ENCODE measurements around the gene CPNE5.

Gene CPNE5

DNA sequence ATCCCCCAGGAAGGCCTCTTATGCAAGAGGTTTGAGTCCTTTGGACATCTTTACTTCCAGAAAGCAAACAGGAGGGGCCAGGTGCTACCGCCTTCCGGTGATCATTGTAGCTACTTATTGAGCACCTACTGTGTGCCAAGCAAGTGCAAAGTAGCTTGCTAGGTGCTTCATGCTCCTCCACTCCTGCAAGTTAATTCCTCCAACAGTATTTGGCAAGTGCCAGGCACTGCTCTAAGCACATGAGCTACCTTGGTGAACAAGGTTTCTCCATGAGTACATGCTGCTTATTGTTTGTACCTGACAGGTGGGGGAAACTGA, 2.3 kb downstream of the CPNE5 start:
- FAIRE-seq (no peak), DNase-seq (ENCODE audit: extremely low spot score, insufficient read length, low read depth) (no peak)

DNA sequence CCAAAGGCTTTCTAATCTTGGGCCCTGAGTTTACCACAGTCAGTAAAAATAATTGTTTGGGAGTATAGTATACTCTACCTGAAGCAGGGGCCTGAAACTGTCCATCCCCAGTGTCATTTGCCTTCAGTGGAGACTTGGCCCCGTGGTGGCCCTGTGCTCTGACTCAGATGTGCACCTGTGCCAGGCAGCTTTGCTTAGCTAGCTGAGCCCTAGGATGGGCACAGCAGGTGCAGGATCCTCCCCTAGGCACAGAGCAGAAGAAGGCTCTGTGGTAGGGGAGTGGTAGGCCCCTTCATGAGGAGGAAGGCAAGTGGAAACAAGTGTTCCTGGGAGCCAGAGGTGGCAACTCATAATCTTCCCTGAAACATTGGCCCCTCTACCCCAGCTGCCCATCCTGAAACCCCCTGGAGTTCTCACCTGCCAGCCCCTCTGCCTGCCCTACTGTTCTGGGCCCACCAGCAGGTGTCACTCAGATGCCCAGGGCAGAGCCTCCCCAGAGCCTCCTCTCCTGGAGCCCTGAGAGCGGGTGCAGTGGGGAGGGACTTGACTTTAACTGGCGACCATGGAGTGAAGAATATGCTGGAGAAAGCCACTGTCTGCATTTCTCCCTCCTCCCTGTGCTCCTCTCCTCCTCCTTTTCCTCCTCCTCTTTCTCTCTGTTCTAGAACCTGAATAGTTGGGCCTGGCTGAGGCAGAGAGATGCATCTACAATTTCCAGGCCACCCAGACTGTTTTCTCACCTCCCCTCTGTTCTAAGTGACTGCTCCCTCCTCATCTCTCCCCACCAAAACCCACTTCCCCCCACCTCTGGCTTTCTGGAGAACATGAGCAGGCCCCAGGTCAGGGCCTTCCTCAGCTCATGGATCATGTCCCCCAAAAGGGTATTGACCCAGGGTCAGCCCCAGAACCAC, 2.9 kb downstream of the CPNE5 start:
- DNase-seq (ENCODE audit: extremely low spot score, insufficient read length, low read depth) = no peak
- no peak for FAIRE-seq

DNA sequence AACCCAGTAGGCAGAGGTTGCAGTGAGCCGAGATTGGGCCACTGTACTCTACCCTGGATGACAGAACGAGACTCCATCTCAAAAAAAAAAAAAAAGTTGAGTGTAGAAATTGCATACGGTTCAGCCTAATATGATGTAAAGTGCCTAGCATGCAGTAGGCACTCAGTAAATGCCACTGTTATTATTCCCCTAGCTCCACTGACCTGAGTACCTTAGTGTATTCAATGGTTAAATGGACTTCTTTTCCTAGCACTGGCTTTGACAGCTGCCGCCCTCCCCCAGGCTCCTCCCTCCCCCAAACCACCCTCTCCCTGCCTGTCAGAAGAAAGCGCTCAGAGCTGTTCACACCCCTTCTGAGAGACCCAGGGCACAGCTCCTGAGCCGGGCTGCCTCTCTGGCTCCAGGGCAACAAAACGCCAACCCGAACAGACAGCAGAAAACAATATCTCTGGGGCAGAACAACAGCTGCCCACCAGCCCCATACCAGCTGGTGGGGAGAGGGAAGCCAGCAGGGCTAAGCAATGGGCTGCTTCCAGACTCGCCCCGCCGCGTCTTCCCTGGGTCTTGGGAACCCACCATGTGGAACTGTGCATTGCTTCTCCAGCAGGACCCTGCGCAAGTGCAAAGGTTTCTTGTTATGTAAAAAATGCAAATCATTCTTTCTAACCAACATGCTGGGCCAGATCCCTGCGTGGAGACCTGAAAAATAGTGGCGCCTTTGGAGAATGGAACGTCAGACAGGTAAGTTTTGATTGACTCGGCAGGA, 4.5 kb downstream of the CPNE5 start:
- no peak for FAIRE-seq
- no peak for DNase-seq (ENCODE audit: extremely low spot score, insufficient read length, low read depth)

DNA sequence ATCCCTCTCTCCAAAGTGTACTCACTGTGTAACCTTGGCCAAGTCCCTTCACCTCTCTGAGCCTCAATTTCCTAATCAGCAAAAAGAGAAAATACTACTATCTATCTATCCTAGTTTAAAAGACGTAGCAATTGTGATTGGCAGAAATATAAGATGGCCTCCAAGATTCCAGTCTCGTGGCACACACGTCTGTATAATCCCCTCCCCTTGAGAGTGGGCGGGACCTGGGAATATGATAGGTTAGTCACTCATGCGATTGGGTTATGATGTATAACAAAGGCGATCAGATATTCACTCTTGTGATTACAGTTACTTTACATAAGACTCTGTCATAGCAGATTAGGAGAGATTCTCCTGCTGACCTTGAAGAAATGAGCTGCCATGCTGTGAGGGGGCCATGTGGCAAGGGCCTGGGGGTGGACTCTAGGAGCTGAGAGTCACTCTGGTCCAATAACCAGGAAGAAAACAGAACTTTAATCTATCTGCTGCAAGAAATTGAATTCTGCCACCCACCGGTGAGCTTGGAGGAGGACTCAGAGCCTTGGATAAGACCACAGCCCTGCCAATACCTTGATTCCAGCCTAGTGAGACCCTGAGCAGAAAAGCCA, 6.0 kb downstream of the CPNE5 start:
- DNase-seq (ENCODE audit: extremely low spot score, insufficient read length, low read depth) (no peak), FAIRE-seq (no peak)

DNA sequence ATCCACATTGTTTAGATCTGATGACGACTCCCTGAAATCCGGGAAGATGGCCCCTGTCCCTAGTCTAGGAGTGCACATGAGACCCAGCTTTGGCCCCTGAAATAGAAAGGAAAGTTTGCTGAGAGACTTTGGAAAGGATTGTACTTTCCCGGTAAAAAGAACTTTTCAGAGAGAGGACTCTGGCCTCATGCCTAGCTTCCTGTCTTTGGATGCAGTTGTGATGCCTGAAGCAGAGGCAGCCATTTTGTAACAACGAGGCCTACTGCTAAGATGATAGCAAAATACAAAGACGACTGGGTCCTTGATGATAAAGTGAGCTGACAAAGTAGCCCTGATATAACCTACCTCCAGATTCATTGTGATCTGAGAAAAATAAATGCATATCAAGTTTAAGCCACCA, 6.9 kb downstream of the CPNE5 start:
- DNase-seq (ENCODE audit: extremely low spot score, insufficient read length, low read depth) (no peak), FAIRE-seq (no peak)

DNA sequence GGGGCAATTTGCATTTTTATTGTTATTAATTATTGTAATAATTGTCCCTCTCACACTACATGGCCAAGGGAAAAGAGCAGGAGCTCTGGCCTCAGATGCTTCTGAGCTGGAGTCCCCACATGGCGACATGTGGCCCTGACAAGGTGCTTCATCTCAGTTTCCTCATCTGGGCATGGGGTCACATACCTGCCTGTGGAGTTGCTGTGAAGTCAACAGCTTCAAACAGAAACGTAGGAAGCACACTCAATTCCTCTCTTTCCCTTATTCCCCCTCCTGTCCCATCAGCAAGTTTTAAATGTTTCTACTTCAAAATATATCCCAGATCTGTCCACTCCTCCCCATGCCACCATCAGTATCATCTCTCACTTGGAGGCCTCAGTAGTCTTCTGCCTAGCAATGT, 8.7 kb downstream of the CPNE5 start:
- DNase-seq (ENCODE audit: extremely low spot score, insufficient read length, low read depth) = no peak
- FAIRE-seq = no peak

DNA sequence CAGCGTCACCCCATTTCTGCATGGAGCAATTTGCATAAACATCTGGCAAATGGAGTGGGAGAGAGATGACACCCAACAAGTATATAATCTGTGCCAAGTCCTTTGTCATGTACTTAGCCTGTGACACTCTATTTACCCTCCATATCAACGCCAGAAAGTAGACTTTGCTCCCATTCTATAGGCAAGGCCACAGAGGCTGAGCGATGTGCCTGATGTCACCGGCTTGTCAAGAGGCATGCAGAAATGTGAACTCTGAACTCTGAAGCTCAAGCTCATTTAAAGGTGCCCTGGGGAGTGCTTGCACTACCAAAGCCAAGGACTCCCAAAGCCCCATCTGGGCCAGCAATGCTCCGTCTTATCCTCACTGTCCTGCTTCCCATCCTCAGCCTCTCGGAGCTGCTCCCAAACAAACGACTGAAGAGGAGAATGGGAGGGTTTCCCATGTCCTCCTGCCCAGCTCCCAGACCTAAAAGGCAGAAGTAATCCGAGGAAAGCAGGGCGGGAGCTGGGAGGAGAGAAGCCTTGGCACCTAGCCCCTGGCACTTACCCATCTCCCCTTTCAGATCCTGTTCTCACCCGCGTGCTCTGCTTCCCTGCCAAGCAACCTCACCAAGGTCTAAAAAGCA, 9.2 kb downstream of the CPNE5 start:
- FAIRE-seq (no peak), DNase-seq (ENCODE audit: extremely low spot score, insufficient read length, low read depth) (no peak)

DNA sequence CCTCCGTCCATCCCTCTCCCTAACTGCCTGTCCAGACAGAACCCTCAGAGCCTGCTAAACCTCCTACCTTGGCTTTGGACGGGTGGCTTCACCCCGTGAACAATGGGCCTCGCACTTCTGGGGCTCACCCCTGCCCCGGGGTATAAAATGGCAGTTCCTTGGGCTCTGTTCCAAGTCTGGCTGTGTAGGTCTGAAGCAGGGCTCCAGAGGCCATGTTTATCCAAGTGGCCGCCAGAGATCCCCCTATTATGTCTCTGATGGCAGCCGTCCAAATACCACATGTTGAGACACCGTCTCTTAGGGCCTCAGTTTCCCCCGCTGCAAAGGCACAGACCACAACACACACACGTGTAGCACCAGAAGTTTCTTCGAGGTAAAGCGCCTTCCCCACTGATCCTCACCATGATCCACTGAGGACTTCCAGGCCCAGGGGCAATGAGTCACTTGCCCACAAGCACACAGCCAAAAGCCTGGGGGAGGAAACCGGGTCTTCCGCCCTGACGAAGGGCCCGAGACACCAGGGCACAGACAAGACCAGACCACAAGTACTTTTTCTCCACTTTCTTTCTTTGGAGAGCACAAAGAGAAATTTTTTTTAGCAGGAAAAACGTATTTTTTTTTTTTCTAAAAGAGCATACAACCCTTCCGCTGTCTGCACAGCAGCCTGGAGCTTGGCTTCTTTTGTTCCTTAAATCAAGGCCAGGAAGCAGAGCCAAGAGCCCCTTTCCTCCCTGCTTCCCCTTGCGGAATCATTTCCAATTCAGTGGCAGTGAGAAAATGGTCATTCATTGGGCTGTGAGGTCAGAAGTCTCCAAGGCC, 11.8 kb downstream of the CPNE5 start:
- DNase-seq (ENCODE audit: extremely low spot score, insufficient read length, low read depth) = no peak
- no peak for FAIRE-seq

DNA sequence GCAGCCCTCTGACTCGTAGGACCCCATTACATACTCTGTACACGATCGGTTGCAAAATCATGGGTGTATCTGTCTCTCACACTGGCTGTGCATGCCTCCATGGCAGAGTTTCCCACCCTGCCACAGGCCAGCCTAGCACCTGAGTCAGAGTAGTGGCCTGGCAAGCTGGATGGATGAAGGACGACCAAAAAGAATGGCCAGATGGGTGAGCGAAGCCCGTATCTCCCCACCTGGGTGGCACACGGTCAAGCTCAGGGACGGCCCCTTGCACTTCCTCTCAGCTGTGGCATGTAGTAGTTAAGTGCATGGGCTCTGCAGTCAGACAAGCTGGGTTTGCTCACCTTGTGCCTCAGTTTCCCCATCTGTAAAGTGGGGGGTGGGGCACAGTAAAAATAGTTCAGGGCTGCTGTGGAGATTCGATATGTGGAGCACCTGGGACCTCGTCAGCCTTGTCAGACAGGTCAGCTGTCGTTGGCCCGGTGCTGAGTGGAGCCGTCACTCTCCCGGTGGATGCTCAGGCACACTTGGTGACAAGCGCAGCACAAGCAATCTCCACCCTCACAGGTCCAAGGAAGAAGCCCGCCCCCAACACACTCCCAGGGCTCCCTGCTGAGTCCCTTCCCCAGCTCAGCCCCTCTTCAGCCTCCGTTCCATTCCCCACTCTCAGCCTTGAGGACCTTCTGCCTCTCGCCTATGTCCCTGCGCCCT, 12.6 kb downstream of the CPNE5 start:
- FAIRE-seq (no peak), DNase-seq (ENCODE audit: extremely low spot score, insufficient read length, low read depth) (no peak)

DNA sequence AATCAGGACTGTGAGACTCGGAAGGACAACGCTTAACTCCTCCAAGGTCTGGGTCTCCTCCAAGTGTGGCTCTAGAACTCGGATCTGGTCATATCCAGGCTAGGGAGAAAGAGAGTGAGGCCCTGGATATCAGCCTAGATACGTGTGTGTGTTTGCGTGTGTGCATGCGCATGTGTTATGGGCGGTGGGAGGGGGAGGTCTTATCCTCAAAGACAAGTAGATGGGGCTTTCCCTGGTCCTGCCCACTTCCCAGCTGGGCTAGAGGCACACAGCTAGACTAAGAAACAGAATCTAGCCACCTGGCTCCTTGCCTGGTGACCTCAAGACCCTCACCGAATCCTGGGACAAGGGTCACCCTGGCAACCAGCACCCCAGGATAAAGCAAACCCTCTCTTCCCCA, 13.2 kb downstream of the CPNE5 start:
- FAIRE-seq (no peak), DNase-seq (ENCODE audit: extremely low spot score, insufficient read length, low read depth) (no peak)

DNA sequence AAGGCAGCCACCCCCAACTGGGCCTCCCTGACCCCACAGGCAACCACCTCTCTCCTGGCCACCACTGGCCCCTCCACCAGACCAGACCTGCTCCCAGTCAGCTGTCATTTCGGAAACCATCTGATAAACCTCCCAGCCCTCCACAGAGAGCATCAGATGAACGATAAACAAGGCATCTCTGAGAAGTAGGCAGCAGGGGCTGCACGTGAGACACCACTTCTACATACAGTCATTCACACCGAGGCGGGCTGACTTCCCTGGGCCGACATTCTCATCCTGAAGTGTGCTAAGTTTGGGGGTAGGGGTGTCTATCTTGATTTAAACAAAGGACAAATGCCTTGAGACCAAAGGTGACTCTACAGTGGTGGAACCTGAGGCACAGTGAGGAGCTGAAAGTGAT, 13.8 kb downstream of the CPNE5 start:
- no peak for FAIRE-seq
- DNase-seq (ENCODE audit: extremely low spot score, insufficient read length, low read depth) = no peak

DNA sequence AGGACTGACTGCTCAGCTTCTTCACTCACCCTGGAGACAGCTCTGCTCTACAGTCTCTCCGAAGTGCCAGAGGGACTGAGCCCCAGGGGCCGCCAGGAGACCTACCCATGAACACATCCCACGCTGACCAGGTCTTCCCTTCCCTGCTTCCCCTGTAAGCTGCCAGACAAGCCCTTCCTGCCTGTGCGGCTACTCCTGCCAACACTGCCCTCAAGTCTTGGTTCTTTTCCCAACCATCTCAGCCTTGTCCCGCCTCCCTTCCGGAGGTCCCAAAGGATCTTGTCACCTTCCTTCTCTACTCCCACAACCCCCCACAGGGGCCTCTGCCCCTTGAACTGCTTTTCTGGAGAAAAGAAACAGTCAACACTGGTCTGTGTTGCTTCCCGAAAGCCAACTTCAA, 15.0 kb downstream of the CPNE5 start:
- FAIRE-seq (no peak), DNase-seq (ENCODE audit: extremely low spot score, insufficient read length, low read depth) (no peak)

DNA sequence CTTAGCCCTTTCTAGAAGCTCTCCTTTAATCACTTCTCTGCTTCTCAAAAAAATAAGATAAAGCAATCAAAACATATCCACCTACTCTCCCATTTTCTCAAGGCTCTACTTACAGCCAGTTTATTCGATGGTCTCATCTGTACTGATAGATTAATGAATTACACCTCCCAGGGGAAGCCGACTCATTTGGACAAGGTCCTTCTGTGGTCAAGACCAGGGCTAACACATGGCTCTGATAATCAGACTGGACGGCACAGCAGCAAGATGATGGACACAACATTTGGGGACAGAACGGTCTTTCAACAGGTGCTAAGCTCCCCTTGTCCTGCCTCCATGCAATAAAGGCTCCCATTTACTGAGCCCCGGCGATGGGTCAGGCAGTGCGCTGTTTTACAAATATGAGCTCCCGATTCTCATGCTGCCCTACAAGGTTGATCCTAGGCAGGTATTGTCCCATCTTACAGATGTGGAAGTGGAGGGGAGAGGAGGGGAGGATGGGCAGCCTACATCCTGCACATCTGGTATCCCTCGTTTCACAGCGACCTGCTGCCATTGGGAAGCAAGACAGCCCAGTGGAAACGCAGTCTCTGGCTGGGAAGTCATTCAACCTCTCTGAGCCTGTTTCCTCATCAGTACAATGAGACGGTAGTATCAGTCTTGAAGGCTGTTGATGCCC, 15.7 kb downstream of the CPNE5 start:
- no peak for FAIRE-seq
- no peak for DNase-seq (ENCODE audit: extremely low spot score, insufficient read length, low read depth)

DNA sequence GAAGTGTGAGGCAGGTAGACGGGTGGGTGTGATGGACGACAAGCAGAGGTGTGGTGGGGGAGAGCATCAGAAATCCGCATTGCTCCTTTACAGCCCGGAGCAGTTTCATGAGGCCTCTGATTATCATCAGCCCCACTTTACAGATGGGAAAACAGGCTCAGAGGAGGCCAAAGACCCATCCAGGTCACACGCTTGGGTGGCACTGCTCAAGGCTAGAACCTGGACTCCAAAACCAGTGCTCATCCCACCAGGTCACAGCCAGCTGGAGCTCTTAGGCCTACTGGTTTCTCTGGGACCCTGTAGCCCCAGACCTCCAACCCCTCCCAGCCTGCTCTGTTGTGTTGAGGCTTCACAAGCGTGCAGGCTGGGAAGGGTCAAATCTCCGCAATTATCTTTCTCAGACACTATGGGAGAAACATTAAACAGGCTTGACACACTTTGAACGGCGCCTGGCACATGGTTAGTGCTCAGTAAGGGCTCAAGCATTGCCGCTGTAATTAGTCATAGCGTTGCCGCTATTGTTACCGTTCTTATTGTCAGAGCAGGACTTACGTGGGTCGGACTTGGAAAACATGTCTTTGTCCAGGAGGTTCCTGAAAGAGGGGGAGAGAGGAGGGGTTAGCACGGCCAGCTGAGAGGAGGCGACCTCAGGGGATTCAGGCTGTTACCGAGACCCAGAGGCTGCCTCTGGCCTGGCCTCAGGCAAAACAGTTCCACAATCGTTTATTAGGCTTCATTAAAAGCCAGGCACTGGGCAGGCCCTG, 16.6 kb downstream of the CPNE5 start:
- DNase-seq (ENCODE audit: extremely low spot score, insufficient read length, low read depth) (no peak), FAIRE-seq (no peak)

DNA sequence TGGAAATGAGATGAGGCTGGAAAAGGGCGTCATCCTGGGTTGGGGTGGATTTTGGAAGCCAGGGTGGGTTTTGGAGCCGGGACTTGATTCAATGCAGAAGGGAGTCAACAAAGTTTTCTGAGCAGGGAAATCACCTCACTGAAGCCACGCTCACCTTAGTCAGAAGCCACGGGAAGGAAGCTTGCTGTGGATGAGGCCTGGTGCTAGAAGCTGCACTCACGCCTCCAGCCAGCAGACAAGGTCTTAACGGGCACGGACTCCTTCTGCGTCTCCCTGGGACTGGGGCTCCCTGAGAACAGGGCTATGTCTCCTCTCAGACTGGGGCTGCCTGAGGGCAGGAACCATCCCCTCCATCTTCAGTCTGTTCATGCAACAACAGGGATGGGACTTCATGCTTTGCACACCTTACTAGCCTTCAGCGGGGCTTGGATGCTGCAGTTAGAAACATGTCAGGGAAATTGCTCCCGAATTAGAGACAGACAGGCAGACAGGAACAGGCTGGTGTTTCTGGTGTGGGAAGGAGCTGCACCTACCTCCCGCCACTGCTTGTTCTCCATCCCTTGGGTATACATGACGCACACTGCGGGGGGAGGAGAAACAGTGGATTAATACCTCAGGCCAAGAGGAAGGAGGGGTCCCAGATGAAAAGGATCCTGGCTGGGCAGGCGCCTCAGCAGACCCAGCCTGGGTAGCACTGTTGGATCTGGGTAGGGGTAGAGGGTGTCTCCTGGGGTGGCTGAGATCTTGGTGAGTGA, 17.5 kb downstream of the CPNE5 start:
- no peak for FAIRE-seq

DNA sequence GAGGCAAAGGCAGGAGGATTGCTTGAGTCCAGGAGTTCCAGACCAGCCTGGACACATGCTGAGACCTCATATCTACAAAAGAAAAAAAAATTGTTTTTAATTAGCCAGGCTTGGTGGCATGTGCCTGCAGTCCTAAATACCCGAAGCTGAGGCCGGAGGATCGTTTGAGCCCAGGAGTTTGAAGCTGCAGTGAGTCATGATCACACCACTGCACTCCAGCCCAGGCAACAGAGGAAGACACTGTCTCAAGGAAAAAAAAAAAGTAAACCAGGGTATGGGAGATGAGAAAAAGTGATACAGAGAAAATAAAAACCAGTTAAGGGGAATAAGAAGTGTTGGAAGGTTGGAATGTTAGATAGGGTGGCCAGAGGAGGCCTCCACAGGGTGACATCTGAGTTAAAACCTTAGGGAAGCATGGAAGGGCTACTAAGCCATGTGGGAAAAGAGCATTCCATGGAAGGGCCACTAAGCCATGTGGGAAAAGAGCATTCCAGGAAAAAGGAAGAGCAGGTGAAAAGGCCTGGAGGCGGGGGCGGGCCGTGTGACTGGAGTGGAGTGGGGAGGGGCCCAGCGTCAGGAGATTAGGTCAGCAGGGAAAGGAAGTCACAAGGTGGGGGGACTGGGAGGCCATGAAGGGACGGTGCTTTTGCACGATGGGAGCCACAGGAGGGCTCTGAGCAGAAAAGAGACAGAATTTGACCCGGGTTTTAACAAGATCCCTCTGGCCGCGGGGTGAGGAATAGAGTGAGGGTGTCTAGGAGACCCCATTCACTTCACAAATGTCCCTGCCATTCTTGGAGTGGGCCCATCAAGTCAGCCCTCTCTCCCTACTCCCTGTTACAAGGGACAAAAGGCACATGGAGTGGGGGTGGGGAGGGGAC, 18.3 kb downstream of the CPNE5 start:
- FAIRE-seq = no peak

More for the DNA sequence above, 17.5 kb downstream of the CPNE5 start:
- DNase-seq (ENCODE audit: extremely low spot score, insufficient read length, low read depth) = no peak

More for the DNA sequence above, 18.3 kb downstream of the CPNE5 start:
- no peak for DNase-seq (ENCODE audit: extremely low spot score, insufficient read length, low read depth)

All from GM18507 (cell line).